IPS-18a (cell line): ENCODE data around the gene CALN1.
"Not testable (repeated sequence)": the region's sequence is repeated elsewhere in the genome, so short reads cannot be mapped to it uniquely, and the experiment has no call there.

Experiments
- H3K27ac ChIP-seq: one replicate; pipeline ENCODE4 v1.5.1; 2013; ENCODE audit warnings: low read length
- H3K27me3 ChIP-seq: one replicate; pipeline ENCODE4 v1.6.1; 2013; ENCODE audit warnings: mild to moderate bottlenecking, low read length; ENCODE audit not compliant: control insufficient read depth, insufficient read depth
- H3K36me3 ChIP-seq: one replicate; pipeline ENCODE4 v1.6.1; 2013; ENCODE audit warnings: low read depth, low read length; ENCODE audit not compliant: control insufficient read depth
- H3K4me1 ChIP-seq: one replicate; pipeline ENCODE4 v1.6.1; 2013; ENCODE audit warnings: low read depth, low read length; ENCODE audit not compliant: control insufficient read depth
- H3K4me3 ChIP-seq: one replicate; pipeline ENCODE4 v1.5.1; 2013; ENCODE audit warnings: low read length
- H3K9ac ChIP-seq: one replicate; pipeline ENCODE4 v1.6.1; 2013; ENCODE audit warnings: mild to moderate bottlenecking, low read length, moderate library complexity
- H3K9me3 ChIP-seq: one replicate; pipeline ENCODE4 v1.6.1; 2013; ENCODE audit warnings: low read depth, low read length; ENCODE audit not compliant: control insufficient read depth

The CALN1 gene

GRCh38 chr7:71761336-71761735 is 650.8 kb downstream of the CALN1 start:
- Histone ChIP-seq H3K4me1 (no peaks in the 10 kb centered on the region), H3K9ac (no peak overlapping the region), H3K4me3 (no peak overlapping the region), H3K9me3 (no peaks in the 10 kb centered on the region), H3K27me3 (no peaks in the 10 kb centered on the region), H3K36me3 (no peaks in the 10 kb centered on the region), H3K27ac (no peak overlapping the region)

GRCh38 chr7:71754828-71755227 is 657.3 kb downstream of the CALN1 start:
- Histone ChIP-seq H3K9me3 (no peaks in the 10 kb centered on the region), H3K4me3 (no peak overlapping the region), H3K36me3 (no peaks in the 10 kb centered on the region), H3K27me3 (peaks cover 6% of the 10 kb centered on the region), H3K9ac (no peak overlapping the region), H3K27ac (no peak overlapping the region), H3K4me1 (no peaks in the 10 kb centered on the region)

- no peaks in the 10 kb centered on the region for H3K36me3 ChIP-seq
- no peak overlapping the region for H3K9ac ChIP-seq
- no peak overlapping the region for H3K27ac ChIP-seq
- no peak overlapping the region for H3K4me3 ChIP-seq
- H3K4me1 ChIP-seq, result no peaks in the 10 kb centered on the region
- peaks cover 6% of the 10 kb centered on the region for H3K27me3 ChIP-seq
- no peaks in the 10 kb centered on the region for H3K9me3 ChIP-seq
Observed at GRCh38 chr7:71753956-71754664, 658.0 kb downstream of the CALN1 start.

GRCh38 chr7:71753236-71753635 is 658.9 kb downstream of the CALN1 start:
- no peak overlapping the region for H3K4me3 ChIP-seq
- H3K36me3 ChIP-seq, result no peaks in the 10 kb centered on the region
- peaks cover 6% of the 10 kb centered on the region for H3K27me3 ChIP-seq
- no peak overlapping the region for H3K9ac ChIP-seq
- H3K27ac ChIP-seq, result no peak overlapping the region
- no peaks in the 10 kb centered on the region for H3K4me1 ChIP-seq
- H3K9me3 ChIP-seq, result no peaks in the 10 kb centered on the region

- no peak overlapping the region for H3K9ac ChIP-seq
- peak overlapping the region; percentile 50 for H3K4me3 ChIP-seq
- no peaks in the 10 kb centered on the region for H3K36me3 ChIP-seq
- H3K9me3 ChIP-seq, result no peaks in the 10 kb centered on the region
- H3K27me3 ChIP-seq, result peaks cover 6% of the 10 kb centered on the region
- H3K4me1 ChIP-seq, result no peaks in the 10 kb centered on the region
- H3K27ac ChIP-seq, result no peak overlapping the region
Observed at GRCh38 chr7:71752171-71752935, 659.8 kb downstream of the CALN1 start.

GRCh38 chr7:71750290-71750689 is 661.8 kb downstream of the CALN1 start:
- H3K9me3 ChIP-seq, result no peaks in the 10 kb centered on the region
- H3K9ac ChIP-seq, result no peak overlapping the region
- H3K4me1 ChIP-seq, result no peaks in the 10 kb centered on the region
- peaks cover 6% of the 10 kb centered on the region for H3K27me3 ChIP-seq
- H3K27ac ChIP-seq, result no peak overlapping the region
- no peak overlapping the region for H3K4me3 ChIP-seq
- no peaks in the 10 kb centered on the region for H3K36me3 ChIP-seq

- H3K9me3 ChIP-seq, result no peaks in the 10 kb centered on the region
- H3K27me3 ChIP-seq, result no peaks in the 10 kb centered on the region
- no peak overlapping the region for H3K4me3 ChIP-seq
- H3K9ac ChIP-seq, result no peak overlapping the region
- no peaks in the 10 kb centered on the region for H3K4me1 ChIP-seq
- no peaks in the 10 kb centered on the region for H3K36me3 ChIP-seq
- H3K27ac ChIP-seq, result no peak overlapping the region
Observed at GRCh38 chr7:71746006-71746405, 666.1 kb downstream of the CALN1 start.

GRCh38 chr7:71740174-71740560 is 672.0 kb downstream of the CALN1 start:
- Histone ChIP-seq H3K4me3 (no peak overlapping the region), H3K9me3 (no peaks in the 10 kb centered on the region), H3K27ac (no peak overlapping the region), H3K4me1 (peaks cover 15% of the 10 kb centered on the region), H3K27me3 (no peaks in the 10 kb centered on the region), H3K9ac (no peak overlapping the region), H3K36me3 (no peaks in the 10 kb centered on the region)

- H3K4me3 ChIP-seq, result no peak overlapping the region
- H3K36me3 ChIP-seq, result no peaks in the 10 kb centered on the region
- H3K4me1 ChIP-seq, result peaks cover 15% of the 10 kb centered on the region
- H3K27me3 ChIP-seq, result no peaks in the 10 kb centered on the region
- no peaks in the 10 kb centered on the region for H3K9me3 ChIP-seq
- H3K9ac ChIP-seq, result no peak overlapping the region
- H3K27ac ChIP-seq, result no peak overlapping the region
Observed at GRCh38 chr7:71739520-71740173, 672.5 kb downstream of the CALN1 start.

- not testable (repeated sequence) for H3K9me3 ChIP-seq, H3K9ac ChIP-seq, H3K4me3 ChIP-seq, H3K36me3 ChIP-seq, H3K27me3 ChIP-seq, H3K27ac ChIP-seq
- H3K4me1 ChIP-seq, result peaks cover 15% of the 10 kb centered on the region
Observed at GRCh38 chr7:71737931-71738540, 674.1 kb downstream of the CALN1 start.

GRCh38 chr7:71735961-71736556 is 676.1 kb downstream of the CALN1 start:
- Histone ChIP-seq H3K27ac (no peak overlapping the region), H3K36me3 (no peaks in the 10 kb centered on the region), H3K9ac (no peak overlapping the region), H3K4me3 (no peak overlapping the region), H3K9me3 (no peaks in the 10 kb centered on the region), H3K4me1 (peaks cover 21% of the 10 kb centered on the region), H3K27me3 (no peaks in the 10 kb centered on the region)
